CD14-positive monocyte (primary cell): ENCODE measurements around the gene HNRNPM. TPM values are rescaled to one million over a fixed set of nuclear protein-coding genes. Genes with fewer than 3 reads are reported as not detected.
A peak's percentile ranks its signal among the peaks of the same experiment; 100 is the strongest.

Experiments
- DNase-seq, 3 donors: peaks; one replicate each; pipeline ENCODE4 v3.0.0-alpha.2; 2011 to 2022
- H2AFZ ChIP-seq: 2 replicates; pipeline ENCODE4 v1.6.0; 2012; ENCODE audit warnings: mild to moderate bottlenecking, low read depth, low read length, inconsistent platforms; ENCODE audit not compliant: insufficient read depth, poor library complexity, severe bottlenecking
- H3K27ac ChIP-seq, 2 donors: 1 replicate in 1 of 2; 2 replicates in 1 of 2; pipeline ENCODE4 v1.5.1; 2012 to 2013; ENCODE audit warnings: low read length in 2 of 2, control low read depth in 1 of 2, inconsistent platforms in 1 of 2, low read depth in 1 of 2, mild to moderate bottlenecking in 1 of 2
- H3K27me3 ChIP-seq, 2 donors: one replicate each; pipeline versions ENCODE4 v1.6.0 to v1.6.1; 2011 to 2013; ENCODE audit warnings: low read length in 2 of 2; ENCODE audit not compliant: control insufficient read depth in 2 of 2, insufficient read depth in 2 of 2
- H3K36me3 ChIP-seq, 2 donors: replicated peaks in 1 of 2; 1 replicate in 1 of 2; 2 replicates in 1 of 2; pipeline versions ENCODE4 v1.5.1 to v1.6.1; 2012 to 2013; ENCODE audit warnings: low read length in 2 of 2, control low read depth in 1 of 2, inconsistent platforms in 1 of 2, mild to moderate bottlenecking in 1 of 2; ENCODE audit not compliant: insufficient read depth in 2 of 2, control insufficient read depth in 1 of 2
- H3K4me1 ChIP-seq, 2 donors: 1 replicate in 1 of 2; 2 replicates in 1 of 2; pipeline versions ENCODE4 v1.5.1 to v1.6.1; 2012 to 2013; ENCODE audit warnings: low read length in 2 of 2, control low read depth in 1 of 2, inconsistent platforms in 1 of 2, mild to moderate bottlenecking in 1 of 2, moderate library complexity in 1 of 2; ENCODE audit not compliant: insufficient read depth in 2 of 2, control insufficient read depth in 1 of 2
- H3K4me2 ChIP-seq: replicated peaks from 2 replicates; pipeline ENCODE3; 2012; ENCODE audit warnings: low read length, moderate library complexity, mild to moderate bottlenecking; ENCODE audit not compliant: poor library complexity, severe bottlenecking; ENCODE audit errors: extremely low read depth
- H3K4me3 ChIP-seq, 3 experiments: fragments of 200-600 bp in 1 of 3; sonication (generic) in 1 of 3; replicated peaks in 1 of 3; 1 replicate in 2 of 3; 2 replicates in 1 of 3; pipeline ENCODE4 v1.5.1; 2011 to 2013; ENCODE audit warnings: low read length in 3 of 3, mild to moderate bottlenecking in 3 of 3, control low read depth in 2 of 3, low read depth in 2 of 3, inconsistent platforms in 1 of 3, moderate library complexity in 1 of 3
- H3K79me2 ChIP-seq: 2 replicates; pipeline ENCODE4 v1.6.0; 2012; ENCODE audit warnings: mild to moderate bottlenecking, control low read depth, inconsistent platforms, low read length, moderate library complexity; ENCODE audit not compliant: insufficient read depth
- H3K9ac ChIP-seq: 2 replicates; pipeline ENCODE4 v1.6.0; 2017; ENCODE audit warnings: low read length, mild to moderate bottlenecking; ENCODE audit not compliant: insufficient read depth, poor library complexity, severe bottlenecking
- H3K9me3 ChIP-seq, 2 donors: replicated peaks in 1 of 2; 1 replicate in 1 of 2; 2 replicates in 1 of 2; pipeline versions ENCODE4 v1.5.1 to v1.6.1; 2012 to 2013; ENCODE audit warnings: low read length in 2 of 2, control low read depth in 1 of 2; ENCODE audit not compliant: control insufficient read depth in 1 of 2, insufficient read depth in 1 of 2
- H4K20me1 ChIP-seq: 2 replicates; pipeline ENCODE4 v1.6.0; 2012; ENCODE audit warnings: mild to moderate bottlenecking, low read length, control low read depth, moderate library complexity; ENCODE audit not compliant: insufficient read depth
- H3K27ac Mint-ChIP-seq, 7 donors: one replicate each; pipeline ENCODE4 v1.8.0; 2020; ENCODE audit warnings: mild to moderate bottlenecking in 7 of 7, mixed read lengths in 7 of 7, moderate library complexity in 6 of 7, inconsistent platforms in 2 of 7
- H3K27me3 Mint-ChIP-seq, 3 donors: one replicate each; pipeline ENCODE4 v1.8.0; 2021 to 2022; ENCODE audit warnings: low read depth in 3 of 3, mild to moderate bottlenecking in 3 of 3, mixed read lengths in 3 of 3, moderate library complexity in 3 of 3, inconsistent platforms in 1 of 3
- H3K36me3 Mint-ChIP-seq, 2 donors: one replicate each; pipeline ENCODE4 v1.8.0; 2020; ENCODE audit warnings: mixed read lengths in 2 of 2, inconsistent platforms in 1 of 2, mild to moderate bottlenecking in 1 of 2
- H3K4me1 Mint-ChIP-seq: one replicate; pipeline ENCODE4 v1.8.0; 2020; ENCODE audit warnings: mild to moderate bottlenecking, mixed read lengths
- H3K4me3 Mint-ChIP-seq, 2 donors: one replicate each; pipeline ENCODE4 v1.8.0; 2020; ENCODE audit warnings: mild to moderate bottlenecking in 2 of 2, mixed read lengths in 2 of 2, moderate library complexity in 1 of 2
- H3K9me3 Mint-ChIP-seq, 7 donors: one replicate each; pipeline ENCODE4 v1.8.0; 2020 to 2022; ENCODE audit warnings: mixed read lengths in 7 of 7, mild to moderate bottlenecking in 6 of 7, moderate library complexity in 6 of 7, inconsistent platforms in 2 of 7
- WGBS: methylation state at CpG from one replicate; pipeline ENCODE4 v1.1.5; 2013; ENCODE audit warnings: missing lambda C conversion rate; ENCODE audit not compliant: insufficient coverage; 5-methylcytosine and 5-hydroxymethylcytosine counted together
- intact Hi-C, 2 donors: fragments of 100-400 bp; cut with micrococcal nuclease; formaldehyde crosslinking; loops; one replicate each; pipeline versions ENCODE4 v1.15.0 to v1.15.1; 2023
- polyA plus RNA-seq, 3 donors: library from polyadenylated mRNA; depleted of rRNA in 1 of 3; unstranded in 2 of 3; stranded (reverse) in 1 of 3; fragments of 300-500 nt in 2 of 3; fragments of >200 nt in 1 of 3; fragmentation: Illumina TruSeq in 2 of 3; gene quantifications; 1 replicate in 2 of 3; 2 replicates in 1 of 3; pipeline ENCODE4 v1.2.3, GENCODE V29; 2012 to 2021
- TF ChIP-seq, protein P1 (sequence below): fragments of 200-600 bp; IDR thresholded peaks from one replicate; pipeline ENCODE4 v1.8.0; 2022; ENCODE audit warnings: antibody characterized with exemption, mild to moderate bottlenecking

HNRNPM gene
- polyA plus RNA-seq, 3 donors = 77.0 to 121 (median 116) TPM

DNA sequence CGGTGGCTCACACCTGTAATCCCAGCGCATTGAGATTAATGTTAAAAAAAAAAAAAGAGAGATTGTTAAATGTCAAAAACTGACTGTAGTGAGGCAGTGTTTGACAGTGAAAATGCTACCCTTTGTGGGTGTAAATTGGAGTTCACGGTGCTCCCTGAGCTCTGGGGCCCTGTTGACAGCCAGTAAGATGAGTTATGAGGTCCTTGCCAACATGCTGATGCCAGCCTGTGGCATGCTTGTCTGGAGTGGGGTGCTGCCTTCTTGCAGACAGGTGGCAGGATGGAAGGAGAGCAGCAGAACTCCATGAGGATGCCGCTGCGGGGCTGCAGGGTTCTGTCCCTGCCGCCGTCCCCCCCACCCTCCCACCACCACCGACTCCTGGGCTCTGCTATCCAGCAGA lies 31.7 kb downstream of the HNRNPM start:
- Histone ChIP-seq H3K9me3 (no peaks in the 10 kb centered on the region), H3K4me3 (no peak overlapping the region), H3K27ac (no peak overlapping the region), H3K9ac (no peak overlapping the region), H2AFZ (no peak overlapping the region), H4K20me1 (peaks cover 92% of the 10 kb centered on the region), H3K36me3 (peaks cover 67 to 89% of the 10 kb centered on the region in 2 donors), H3K79me2 (peaks cover 85% of the 10 kb centered on the region), H3K4me1 (peaks cover 24 to 30% of the 10 kb centered on the region in 2 donors), H3K4me2 (no peak overlapping the region), H3K27me3 (no peaks in the 10 kb centered on the region)
- TF ChIP-seq, protein P1, sequence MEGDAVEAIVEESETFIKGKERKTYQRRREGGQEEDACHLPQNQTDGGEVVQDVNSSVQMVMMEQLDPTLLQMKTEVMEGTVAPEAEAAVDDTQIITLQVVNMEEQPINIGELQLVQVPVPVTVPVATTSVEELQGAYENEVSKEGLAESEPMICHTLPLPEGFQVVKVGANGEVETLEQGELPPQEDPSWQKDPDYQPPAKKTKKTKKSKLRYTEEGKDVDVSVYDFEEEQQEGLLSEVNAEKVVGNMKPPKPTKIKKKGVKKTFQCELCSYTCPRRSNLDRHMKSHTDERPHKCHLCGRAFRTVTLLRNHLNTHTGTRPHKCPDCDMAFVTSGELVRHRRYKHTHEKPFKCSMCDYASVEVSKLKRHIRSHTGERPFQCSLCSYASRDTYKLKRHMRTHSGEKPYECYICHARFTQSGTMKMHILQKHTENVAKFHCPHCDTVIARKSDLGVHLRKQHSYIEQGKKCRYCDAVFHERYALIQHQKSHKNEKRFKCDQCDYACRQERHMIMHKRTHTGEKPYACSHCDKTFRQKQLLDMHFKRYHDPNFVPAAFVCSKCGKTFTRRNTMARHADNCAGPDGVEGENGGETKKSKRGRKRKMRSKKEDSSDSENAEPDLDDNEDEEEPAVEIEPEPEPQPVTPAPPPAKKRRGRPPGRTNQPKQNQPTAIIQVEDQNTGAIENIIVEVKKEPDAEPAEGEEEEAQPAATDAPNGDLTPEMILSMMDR = no peak
- 80% methylated on average over 4 of the region's 8 CpGs for WGBS
- intact Hi-C loops = no loop called here
- DNase-seq = no peak
- Mint-ChIP-seq H3K9me3 (peaks cover 0 to 2% (median 0%) of the 10 kb centered on the region in 7 donors), H3K4me1 (peaks cover 39% of the 10 kb centered on the region), H3K27me3 (peaks cover 0 to 2% (median 0%) of the 10 kb centered on the region in 3 donors), H3K4me3 (no peak overlapping the region), H3K27ac (peak overlapping the region in 2 of 7 donors; percentile 33 to 54), H3K36me3 (peaks cover 73 to 92% of the 10 kb centered on the region in 2 donors)

DNA sequence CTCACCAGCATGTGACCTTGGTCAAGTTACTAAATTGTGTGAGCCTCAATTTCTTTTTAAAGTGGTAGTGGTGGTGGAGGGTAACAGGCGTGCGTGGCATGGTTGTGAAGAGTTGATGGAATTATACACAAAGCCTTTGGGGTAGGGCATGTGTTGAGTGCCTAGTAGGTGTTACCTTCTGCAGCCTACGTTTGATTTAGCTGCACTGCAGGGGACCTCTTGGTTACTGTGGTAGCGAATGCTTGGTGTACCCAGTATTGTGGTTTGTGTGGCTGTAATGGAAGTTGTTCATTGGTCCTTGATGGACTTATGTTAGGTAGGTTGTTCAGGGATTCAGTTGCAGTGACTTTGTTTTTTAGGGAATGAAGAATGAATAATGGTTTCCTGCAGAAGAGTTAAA lies 33.1 kb downstream of the HNRNPM start:
- no peak overlapping the region for H3K9ac ChIP-seq
- Mint-ChIP-seq H3K27ac (peak overlapping the region in 3 of 7 donors; percentile 55 to 69 (median 63)), H3K36me3 (peaks cover 76 to 92% of the 10 kb centered on the region in 2 donors), H3K9me3 (peaks cover 0 to 2% (median 0%) of the 10 kb centered on the region in 7 donors), H3K27me3 (no peaks in the 10 kb centered on the region), H3K4me1 (peaks cover 31% of the 10 kb centered on the region), H3K4me3 (no peak overlapping the region)
- DNase-seq = no peak
- H2AFZ ChIP-seq = no peak overlapping the region
- WGBS = 87% methylated on average over 4 of the region's 4 CpGs
- peaks cover 65 to 89% of the 10 kb centered on the region in 2 donors for H3K36me3 ChIP-seq
- peaks cover 95% of the 10 kb centered on the region for H4K20me1 ChIP-seq
- H3K4me1 ChIP-seq = peaks cover 15 to 16% of the 10 kb centered on the region in 2 donors
- H3K79me2 ChIP-seq = peaks cover 92% of the 10 kb centered on the region
- peak overlapping the region in 1 of 2 donors; percentile 1 for H3K27ac ChIP-seq
- no peak overlapping the region for H3K4me2 ChIP-seq
- no peaks in the 10 kb centered on the region for H3K27me3 ChIP-seq
- H3K4me3 ChIP-seq = no peak overlapping the region
- TF ChIP-seq, protein P1 = no peak
- no peaks in the 10 kb centered on the region for H3K9me3 ChIP-seq
- intact Hi-C loops = no loop called here
